ENCODE data around the gene CCZ1B.
"Not testable (repeated sequence)": the region's sequence is repeated elsewhere in the genome, so short reads cannot be mapped to it uniquely, and the experiment has no call there.

The CCZ1B gene

DNA sequence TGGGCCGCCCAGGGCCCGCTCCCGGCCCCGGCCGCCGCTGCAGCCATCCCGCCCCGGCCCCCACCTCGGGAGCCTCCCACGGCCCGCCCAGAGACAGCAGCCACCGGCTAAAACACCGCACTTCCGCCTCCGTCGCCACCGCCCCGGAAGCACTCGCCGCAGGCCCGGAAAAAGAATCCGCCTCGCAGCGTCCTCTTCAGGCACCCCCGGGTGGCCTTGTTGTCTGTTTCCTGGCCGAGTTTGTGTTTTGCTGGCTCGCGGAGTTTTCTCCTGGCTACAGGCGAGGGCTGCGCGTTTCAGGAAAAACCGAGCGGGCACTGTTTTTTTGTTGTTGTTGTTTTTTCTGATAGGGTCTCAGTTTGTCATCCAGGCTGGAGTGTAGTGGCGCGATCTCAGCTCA is at the start of gene CCZ1B:
Gene CCZ1B, minus strand, starts transcription at position 125 of the 400 bp plus-strand sequence. Its CDS starts 78 bp downstream, at position 47.
- peak within 1 kb of the TSS; percentile 61 for H3K27ac ChIP-seq
- CTCF ChIA-PET; POLR2A ChIA-PET (ENCODE audit: low non-redundant PET); DNase-seq (ENCODE audit: low spot score): not testable (repeated sequence)

DNA sequence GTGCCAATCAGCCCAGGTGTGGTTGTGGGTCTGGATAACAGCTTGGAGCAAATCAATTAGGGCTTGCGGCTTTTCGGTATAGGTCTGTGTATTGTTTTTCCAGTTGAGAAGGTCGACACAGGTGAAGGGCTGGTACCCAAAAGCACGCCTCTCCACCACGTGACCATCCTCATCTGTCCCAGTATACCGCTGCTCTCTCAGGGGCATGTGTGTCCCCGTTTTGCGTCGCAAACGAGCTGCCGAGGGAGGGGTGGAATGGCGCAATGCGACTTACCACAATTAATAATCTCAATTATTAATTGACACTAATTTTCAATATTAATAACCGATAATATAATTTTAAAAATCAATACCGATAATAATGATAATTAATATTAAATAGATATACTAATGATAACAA is 48.9 kb upstream of the CCZ1B start:
- DNase-seq (ENCODE audit: low spot score); H3K27ac ChIP-seq; POLR2A ChIA-PET (ENCODE audit: low non-redundant PET); CTCF ChIA-PET: not testable (repeated sequence)

DNA sequence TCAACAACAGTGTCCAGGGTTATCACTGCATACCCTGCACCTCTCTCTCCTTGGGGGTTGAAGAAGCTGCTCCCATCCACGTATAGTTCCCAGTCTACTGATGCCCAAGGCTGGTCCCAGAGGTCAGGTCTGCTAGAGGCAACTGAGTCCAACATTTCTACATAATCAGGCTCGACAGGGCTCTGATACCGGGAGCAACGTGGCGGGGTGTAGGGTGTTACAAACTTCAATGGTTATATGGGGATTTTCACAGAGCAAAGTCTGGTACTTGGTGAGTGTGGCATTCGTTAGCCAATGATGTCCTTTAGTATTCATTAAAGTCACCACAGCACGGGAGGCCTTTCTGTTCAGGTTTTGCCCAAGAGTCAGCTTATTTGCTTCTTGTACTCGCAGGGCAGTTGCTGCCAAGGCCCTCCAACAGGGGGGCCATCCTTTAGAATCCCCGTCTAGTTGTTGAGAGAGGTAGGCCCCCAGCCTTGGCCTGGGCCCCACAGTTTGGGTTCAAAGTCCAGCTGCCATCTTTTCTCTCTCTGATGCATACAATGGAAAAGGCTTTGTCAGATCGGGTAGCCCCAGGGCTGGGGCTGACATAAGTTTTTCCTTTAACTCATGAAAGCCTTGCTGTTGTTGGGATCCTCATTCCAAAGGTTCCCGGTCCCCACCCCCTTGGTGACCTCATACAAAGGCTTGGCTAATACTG is 46.3 kb upstream of the CCZ1B start:
- CTCF ChIA-PET; DNase-seq (ENCODE audit: low spot score); POLR2A ChIA-PET (ENCODE audit: low non-redundant PET); H3K27ac ChIP-seq: not testable (repeated sequence)

DNA sequence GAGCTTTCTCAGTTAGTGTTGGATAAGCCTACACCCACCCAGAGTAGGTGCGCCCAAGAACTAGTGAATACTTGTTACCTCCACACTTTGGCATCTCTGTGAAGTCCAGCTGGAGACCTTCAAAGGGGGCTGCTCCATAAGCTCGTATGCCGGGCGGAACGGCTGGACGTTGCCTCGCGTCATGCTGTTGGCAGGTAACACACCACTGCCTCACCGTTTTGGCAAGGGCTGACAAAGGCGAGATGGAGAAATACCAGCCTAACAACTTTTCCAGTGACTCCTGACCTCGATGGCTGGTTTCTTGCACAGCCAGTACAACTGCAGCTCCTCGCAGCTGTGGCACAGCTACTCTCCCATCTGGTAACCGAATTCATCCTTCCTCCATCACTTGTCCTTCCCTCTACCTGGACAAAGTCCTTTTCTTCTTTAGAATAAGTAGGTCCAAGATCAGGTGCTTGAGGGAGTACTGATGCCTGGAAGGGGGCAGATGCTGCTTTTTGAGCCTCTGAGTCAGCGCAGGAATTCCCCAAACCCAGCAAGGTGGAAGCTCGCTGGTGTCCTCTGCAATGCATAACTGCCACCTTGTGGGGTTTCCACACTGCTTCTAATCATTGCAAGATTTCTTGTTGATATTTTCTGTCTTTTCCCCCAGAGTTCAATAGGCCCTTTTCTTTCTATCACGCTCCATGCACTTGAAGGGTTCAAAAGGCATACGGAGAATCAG is 45.5 kb upstream of the CCZ1B start:
- POLR2A ChIA-PET (ENCODE audit: low non-redundant PET); H3K27ac ChIP-seq; DNase-seq (ENCODE audit: low spot score): not testable (repeated sequence)
- CTCF ChIA-PET: interaction anchor here (0.6 to 0.7 kb wide), 2 partner anchors 673 to 1197 kb away, joined by 3 to 4 read pairs; no protein-coding TSS in a partner anchor

DNA sequence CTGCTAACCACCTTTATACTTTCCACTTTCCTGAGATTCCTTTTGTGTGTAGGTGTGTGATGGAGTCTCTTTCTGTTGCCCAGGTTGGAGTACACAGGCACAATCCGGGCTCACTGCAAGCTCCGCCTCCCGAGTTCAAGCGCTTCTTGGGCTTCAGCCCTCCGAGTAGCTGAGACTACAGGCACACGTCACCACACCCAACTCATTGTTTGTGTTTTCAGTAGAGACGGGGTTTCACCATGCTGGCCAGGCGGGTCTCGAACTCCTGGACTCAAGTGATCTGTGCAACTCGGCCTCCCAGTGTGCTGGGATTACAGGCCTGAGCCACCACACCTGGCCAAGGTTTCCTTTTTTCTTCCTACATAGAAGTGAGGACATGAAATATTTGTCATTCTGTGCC is 38.7 kb upstream of the CCZ1B start:
- CTCF ChIA-PET; POLR2A ChIA-PET (ENCODE audit: low non-redundant PET); DNase-seq (ENCODE audit: low spot score); H3K27ac ChIP-seq: not testable (repeated sequence)

- CTCF ChIA-PET: interaction anchor here (0.6 kb wide), 1 partner anchor 84 kb away, joined by 3 read pairs; no protein-coding TSS in a partner anchor
- POLR2A ChIA-PET (ENCODE audit: low non-redundant PET); DNase-seq (ENCODE audit: low spot score); H3K27ac ChIP-seq: not testable (repeated sequence)
Observed at GRCh38 chr7:6864188-6864587, 38.1 kb upstream of the CCZ1B start.

- CTCF ChIA-PET; POLR2A ChIA-PET (ENCODE audit: low non-redundant PET); DNase-seq (ENCODE audit: low spot score): not testable (repeated sequence)
Observed at GRCh38 chr7:6862876-6863275, 36.8 kb upstream of the CCZ1B start.

GRCh38 chr7:6857721-6858314 is 31.7 kb upstream of the CCZ1B start:
- POLR2A ChIA-PET (ENCODE audit: low non-redundant PET): not testable (repeated sequence)
- TF ChIP-seq CTCF (conservative IDR thresholded peaks at IDR 0.05; ENCODE audit: low read depth): peak; percentile 85
- CTCF ChIA-PET: interaction anchor here (1.1 to 1.4 kb wide), 3 partner anchors 12 to 342 kb away, joined by 3 to 7 read pairs (median 4); no protein-coding TSS in a partner anchor

More at GRCh38 chr7:6862876-6863275, 36.8 kb upstream of the CCZ1B start:
- not testable (repeated sequence) for H3K27ac ChIP-seq

DNA sequence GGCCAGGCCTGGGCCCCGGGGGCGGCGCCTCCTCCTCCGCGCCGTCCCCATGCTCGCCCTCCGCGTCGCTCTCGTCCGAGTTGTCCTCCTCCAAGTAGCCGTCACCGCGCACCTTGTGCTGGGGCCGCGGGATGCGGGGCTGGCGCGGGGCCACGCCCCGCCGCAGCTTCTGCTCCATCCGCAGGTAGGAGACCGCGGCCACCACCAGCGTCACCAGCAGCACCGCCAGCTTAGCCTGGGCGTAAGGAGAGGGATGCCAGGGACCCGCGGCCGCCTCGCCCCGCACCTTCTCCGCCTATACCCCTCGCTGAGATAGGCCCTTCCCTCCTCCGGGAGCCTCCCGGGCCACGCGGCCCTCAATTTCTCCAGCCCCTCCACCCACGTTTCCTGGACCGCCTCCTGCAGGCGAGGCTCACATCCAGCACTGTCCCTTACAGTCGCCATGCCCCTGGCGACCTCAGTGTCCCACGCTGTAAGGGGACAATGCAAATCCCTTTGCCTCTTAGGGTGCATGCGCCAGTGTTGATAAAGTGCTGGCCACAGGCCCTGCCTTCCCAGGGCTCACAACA is 29.6 kb upstream of the CCZ1B start:
- POLR2A ChIA-PET (ENCODE audit: low non-redundant PET); CTCF ChIA-PET; DNase-seq (ENCODE audit: low spot score); H3K27ac ChIP-seq: not testable (repeated sequence)

More at GRCh38 chr7:6857721-6858314, 31.7 kb upstream of the CCZ1B start:
- H3K27ac ChIP-seq: not testable (repeated sequence)
- DNase-seq (ENCODE audit: low spot score): peak; percentile 30

DNA sequence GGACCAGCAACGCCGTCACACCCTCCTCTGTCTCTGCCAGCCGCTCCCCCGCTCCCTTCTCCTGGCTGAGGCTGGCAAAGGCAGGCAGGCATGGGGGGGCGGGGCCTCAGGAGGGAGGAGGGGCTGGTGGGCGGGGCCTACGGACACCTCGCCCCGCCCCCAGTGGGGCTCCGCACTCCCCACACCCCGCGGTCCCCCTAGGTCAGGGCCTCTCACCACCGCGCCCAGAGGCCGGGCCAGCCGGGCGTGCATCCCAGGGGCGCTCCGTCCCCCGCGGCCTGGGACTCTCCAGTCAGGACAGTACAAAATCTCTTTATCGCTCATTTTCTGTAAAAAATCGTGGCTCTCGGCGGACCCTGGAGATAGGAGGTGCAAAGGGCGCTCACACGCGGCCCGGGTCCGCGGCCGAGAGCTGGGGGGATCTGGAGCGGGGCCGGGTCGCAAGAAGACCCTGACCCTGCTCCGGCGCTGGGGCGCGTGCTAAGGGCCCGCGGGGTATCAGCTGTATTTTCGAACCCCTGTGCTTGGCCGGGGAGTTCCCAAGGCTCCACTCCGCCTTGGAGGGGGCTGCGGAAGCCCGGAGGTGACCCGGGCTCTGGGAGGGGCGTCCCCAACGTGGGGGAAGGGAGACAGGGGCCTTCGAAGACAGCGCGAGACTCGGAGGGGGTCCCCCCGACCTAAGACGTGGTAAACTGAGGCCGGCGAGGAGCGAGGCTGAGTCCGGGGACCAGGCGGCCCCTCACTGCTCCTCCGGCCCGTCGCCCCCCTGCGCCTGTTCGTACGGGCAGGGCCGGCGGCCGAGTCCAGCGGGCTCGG is 28.9 kb upstream of the CCZ1B start:
- CTCF ChIA-PET; DNase-seq (ENCODE audit: low spot score); POLR2A ChIA-PET (ENCODE audit: low non-redundant PET); H3K27ac ChIP-seq: not testable (repeated sequence)

DNA sequence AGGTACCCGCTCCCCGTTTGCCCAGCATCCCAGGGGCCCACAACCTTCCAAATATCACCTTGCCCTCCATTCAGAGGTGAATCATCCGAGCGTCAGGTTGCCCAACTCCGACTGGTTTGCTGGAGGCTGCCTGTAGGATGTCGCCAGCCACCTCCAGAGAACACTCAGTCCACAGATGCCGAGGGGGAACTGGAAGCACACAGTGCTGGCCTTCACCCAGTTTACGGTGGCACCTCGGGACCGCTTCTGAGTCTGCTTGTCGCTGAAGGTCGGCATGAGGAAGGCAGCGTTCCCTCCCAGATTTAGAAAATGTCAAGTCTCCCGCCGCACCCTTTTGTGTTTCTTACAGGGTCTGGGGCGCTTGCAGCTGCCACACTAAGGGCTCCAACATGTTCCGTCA is 27.6 kb upstream of the CCZ1B start:
- DNase-seq (ENCODE audit: low spot score); CTCF ChIA-PET; POLR2A ChIA-PET (ENCODE audit: low non-redundant PET); H3K27ac ChIP-seq: not testable (repeated sequence)

- POLR2A ChIA-PET (ENCODE audit: low non-redundant PET); H3K27ac ChIP-seq; CTCF ChIA-PET: not testable (repeated sequence)
Observed at GRCh38 chr7:6849127-6849526, 23.1 kb upstream of the CCZ1B start.

DNA sequence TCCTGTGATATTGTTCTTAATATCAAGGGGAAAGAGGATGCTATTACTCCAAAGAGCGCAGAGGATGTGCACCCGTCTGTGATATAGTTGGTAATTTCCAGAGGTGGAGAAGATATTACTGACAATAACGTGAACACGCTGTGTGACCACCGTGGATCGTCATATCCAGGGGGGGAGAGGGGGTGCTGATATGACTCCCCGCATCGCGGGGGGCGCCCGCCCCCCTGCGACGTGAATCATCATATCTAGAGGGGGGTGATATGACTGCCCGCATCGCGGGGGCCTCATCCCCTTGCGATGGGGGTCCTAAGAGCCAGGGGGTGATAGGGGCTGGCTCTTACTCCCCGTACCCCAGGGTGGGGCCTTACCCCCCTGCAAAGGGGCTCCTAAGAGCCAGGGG is 21.7 kb upstream of the CCZ1B start:
- H3K27ac ChIP-seq; DNase-seq (ENCODE audit: low spot score); POLR2A ChIA-PET (ENCODE audit: low non-redundant PET); CTCF ChIA-PET: not testable (repeated sequence)

More at GRCh38 chr7:6849127-6849526, 23.1 kb upstream of the CCZ1B start:
- not testable (repeated sequence) for DNase-seq (ENCODE audit: low spot score)

- H3K27ac ChIP-seq; DNase-seq (ENCODE audit: low spot score); POLR2A ChIA-PET (ENCODE audit: low non-redundant PET): not testable (repeated sequence)
- CTCF ChIA-PET: interaction anchor here (0.8 kb wide), 1 partner anchor 12 kb away, joined by 4 read pairs; no protein-coding TSS in a partner anchor
Observed at GRCh38 chr7:6845971-6846449, 19.9 kb upstream of the CCZ1B start.

GRCh38 chr7:6843654-6844053 is 17.6 kb upstream of the CCZ1B start:
- CTCF ChIA-PET: interaction anchor here (0.6 kb wide), 1 partner anchor 224 kb away, joined by 3 read pairs; no protein-coding TSS in a partner anchor
- POLR2A ChIA-PET (ENCODE audit: low non-redundant PET); DNase-seq (ENCODE audit: low spot score); H3K27ac ChIP-seq: not testable (repeated sequence)

Measured in RWPE1 (cell line).